ENCODE measurements around the gene EPC1.

- TF ChIP-seq CTCF (IDR thresholded peaks at IDR 0.05 in 4 of 5, conservative IDR thresholded peaks at IDR 0.05 in 1 of 5) = no peak
- TF ChIP-seq POLR2A (IDR thresholded peaks at IDR 0.05) = no peak
Measured at GRCh38 chr10:32373496-32373895, 26.5 kb upstream of the EPC1 start.

All from gastrocnemius medialis (tissue), 4 donors.